Left renal pelvis (tissue), 4 donors: ENCODE results near the gene NACAD. TPM values are rescaled to one million over a fixed set of nuclear protein-coding genes. Genes with fewer than 3 reads are reported as not detected.
"Not testable (repeated sequence)": the region's sequence is repeated elsewhere in the genome, so short reads cannot be mapped to it uniquely, and the experiment has no call there.

Experiments
- DNase-seq, 4 donors: peaks; one replicate each; pipeline ENCODE4 v3.0.0-alpha.2; 2013; ENCODE audit warnings: low read depth in 4 of 4, low spot score in 3 of 4
- polyA plus RNA-seq, 4 donors: library from polyadenylated mRNA; unstranded; fragments of 120-200 nt; gene quantifications; one replicate each; pipeline ENCODE4 v1.2.1, GENCODE V29; 2013; ENCODE audit not compliant: insufficient read length in 4 of 4

Gene NACAD
- polyA plus RNA-seq, 4 donors: 8.5 to 10.0 (median 9.0) TPM

DNA sequence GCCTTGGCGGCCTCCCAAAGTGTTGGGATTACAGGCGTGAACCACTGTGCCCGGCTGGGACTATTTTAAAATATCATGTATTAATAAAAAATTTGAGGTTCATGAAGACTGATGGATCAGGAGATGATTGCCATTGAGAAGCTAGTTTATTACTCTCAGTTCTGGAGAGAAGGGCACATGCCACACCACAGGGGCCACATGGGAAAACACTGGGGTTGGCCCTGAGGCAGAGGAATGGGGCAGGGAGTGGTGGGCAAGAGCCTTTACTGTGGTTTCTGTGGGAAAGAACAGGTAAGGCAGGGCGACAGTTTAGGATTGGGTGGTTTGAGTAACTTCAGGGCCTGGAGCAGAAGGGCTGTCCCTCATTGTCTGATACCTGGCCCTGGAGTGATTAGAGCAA lies 29.5 kb upstream of the NACAD start:
- no peak for DNase-seq

DNA sequence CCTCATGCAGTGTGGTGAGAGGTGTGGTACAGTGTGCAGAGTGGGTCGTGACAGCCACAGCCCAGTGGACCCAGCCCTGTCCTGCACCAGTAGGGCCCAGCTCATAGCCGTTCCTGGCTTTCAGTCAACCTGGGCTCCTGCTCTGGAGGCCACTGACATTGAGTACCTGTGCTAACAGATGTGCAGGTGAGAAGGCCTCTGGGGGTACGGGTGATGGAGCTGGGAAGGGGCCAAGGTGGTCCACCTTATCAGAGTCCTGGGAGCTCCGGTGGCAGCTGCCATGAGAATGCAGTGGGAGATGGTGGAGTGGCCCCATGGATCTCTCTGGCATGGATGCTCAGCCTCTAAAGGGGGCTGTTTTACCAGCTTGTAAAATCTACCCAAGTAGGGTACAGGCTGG lies 28.8 kb upstream of the NACAD start:
- DNase-seq: no peak

DNA sequence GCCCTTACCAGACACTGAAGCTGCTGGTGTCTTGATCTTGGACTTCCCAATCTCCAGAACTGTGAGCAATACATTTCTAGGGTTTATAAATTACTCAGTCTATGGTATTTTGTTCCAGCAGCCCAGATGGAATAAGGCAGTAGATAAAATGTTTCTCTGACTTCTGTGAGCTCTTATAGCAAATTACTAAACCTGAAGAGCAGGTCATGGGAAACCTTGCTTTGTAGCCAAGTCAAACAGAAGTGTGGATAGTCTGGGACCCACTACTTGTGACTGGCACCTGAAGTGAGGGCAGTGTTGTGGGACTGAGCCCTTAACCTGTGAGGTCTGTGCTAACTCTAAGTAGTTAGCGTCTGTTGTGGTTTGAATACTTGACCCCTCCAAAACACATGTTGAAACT lies 27.3 kb upstream of the NACAD start:
- DNase-seq: no peak

DNA sequence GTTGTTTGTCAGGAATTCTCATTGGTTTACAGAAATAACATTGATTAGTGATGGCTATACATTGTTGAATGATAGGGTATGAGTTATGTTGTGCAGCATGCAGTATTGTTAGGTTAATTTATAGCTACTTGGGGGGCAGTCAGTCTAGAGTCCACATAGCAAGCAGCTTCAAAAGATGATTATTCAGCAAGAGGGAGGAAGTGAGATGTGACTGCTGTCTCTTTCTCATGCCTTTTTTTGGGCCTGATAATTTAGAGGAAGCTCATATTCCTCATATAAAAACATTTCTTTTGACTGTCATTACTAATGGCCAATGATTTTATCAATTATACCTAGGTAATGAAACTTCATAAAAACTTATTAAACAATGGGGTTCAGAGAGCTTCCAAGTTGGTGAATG lies 26.2 kb upstream of the NACAD start:
- DNase-seq: no peak

DNA sequence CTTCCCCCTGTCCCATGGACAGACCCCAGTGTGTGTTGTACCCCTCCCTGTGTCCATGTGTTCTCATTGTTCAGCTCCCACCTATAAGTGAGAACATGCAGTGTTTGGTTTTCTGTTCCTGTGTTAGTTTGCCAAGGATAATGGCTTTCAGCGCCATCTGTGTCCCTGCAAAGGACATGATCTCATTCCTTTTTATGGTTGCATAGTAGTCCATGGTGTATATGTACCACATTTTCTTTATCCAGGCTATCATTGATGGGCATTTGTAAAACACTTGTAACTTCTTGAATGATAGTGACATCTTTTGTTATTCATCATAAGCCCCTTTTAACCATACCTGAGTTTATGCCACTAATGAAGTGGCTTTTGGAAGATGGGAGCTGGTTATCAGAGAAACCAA lies 25.5 kb upstream of the NACAD start:
- DNase-seq: not testable (repeated sequence)

DNA sequence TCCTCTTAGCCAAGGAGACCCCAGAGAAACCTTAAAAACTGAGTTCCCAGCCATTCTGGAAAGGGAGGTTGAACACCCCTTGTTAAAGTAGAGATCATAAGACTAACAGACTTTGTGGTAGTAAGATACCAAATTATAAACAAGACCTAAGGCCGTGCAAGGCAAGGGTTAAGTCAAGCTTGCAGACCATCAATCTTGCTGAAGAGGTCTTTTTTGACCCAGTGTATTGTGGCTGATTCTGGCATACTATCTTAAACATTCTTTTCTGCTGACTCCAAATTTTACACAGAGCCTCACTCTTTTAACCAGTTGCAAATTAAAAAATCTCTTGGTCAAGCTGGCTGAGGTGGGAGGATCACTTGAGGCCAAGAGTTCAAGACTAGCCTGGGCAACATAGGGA lies 23.9 kb upstream of the NACAD start:
- DNase-seq: no peak

DNA sequence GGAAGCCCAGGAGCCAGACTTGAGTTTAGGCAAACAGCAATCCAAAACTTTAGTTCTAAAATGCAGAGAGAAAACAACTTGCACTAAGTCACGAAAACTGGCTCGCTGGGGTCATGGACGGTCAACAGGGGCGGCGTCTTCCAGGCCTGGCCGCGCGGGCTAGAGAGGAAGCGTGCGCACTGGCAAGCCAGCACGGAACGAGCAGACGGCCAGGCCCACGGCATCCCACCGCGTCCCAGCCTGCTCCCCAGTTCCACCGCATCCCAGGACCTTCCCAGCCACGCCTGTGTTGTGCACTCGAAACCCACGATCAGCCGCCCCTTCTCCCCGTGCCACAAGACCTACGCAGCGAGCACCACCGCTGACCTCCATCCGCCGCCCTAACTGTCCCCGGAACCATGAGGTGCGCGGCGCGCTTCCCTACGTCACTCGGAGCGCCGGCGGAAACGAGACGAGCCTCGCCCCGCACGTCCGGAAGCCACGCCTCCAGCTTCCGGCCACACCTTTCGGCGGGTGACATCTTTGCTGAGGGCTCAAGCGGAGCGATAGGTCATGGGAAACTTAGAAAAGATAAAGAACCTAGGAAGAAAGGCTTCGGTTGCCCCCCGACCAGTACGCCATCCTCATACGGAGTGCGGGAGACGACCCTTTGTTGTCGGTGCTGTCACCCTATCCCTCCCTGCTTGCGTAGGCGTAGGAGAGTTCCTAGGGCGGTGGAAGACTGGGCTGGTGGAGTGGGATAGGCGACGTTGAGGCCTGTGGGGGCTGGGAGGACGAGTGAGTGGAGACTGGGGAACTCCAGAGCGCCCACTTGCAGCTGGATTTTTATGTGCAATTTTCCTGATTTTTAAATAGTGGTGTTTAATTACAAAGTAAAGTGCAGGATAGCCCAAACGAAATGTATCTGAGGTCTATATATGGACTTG lies 22.8 kb upstream of the NACAD start, which contains the start of gene TBRG4:
TSS of gene TBRG4 (minus strand) at position 400 of the 926 bp plus-strand sequence. CDS start 2,460 bp downstream, outside the sequence.
- DNase-seq: peak; percentile 89 to 95 (median 92)

DNA sequence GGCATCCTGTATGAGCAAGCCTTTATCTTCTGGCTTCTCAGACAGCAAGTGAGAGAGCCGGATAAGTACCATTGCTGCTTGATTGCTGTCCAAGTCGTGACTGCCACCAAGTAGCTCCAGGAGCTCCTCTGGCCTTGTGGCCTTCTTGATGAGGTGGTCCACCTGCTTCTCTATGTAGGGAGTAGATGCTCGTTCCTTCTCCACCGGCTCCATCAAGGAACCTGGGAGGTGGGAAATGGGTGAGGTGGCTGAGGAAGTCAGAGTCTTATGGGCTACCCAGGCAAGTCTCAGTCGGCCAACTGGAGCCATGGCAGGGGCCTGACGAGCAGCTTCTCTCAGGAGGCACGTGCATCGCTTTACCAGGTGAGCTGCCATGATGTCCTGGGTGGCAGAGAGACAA lies 20.1 kb upstream of the NACAD start:
- DNase-seq: no peak

DNA sequence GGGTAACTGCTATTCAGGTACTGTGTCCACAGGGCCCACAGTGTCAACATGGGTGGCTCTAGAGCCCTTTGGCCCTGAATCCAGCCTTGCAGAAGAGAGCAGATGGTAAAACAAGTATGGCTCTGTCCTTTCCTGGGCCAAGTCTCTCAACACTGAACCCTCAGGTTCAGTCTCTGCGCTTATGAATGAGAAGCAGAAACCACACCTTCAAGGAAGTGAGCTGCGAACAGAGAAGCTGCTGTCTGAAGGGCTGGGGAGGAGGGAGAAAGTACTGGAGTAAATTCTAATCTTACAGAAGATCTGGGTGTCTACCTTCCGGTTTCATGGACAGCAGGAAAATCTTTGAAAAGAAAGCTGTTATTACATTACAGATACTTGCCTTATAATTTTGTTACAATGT lies 18.6 kb upstream of the NACAD start:
- DNase-seq: no peak

DNA sequence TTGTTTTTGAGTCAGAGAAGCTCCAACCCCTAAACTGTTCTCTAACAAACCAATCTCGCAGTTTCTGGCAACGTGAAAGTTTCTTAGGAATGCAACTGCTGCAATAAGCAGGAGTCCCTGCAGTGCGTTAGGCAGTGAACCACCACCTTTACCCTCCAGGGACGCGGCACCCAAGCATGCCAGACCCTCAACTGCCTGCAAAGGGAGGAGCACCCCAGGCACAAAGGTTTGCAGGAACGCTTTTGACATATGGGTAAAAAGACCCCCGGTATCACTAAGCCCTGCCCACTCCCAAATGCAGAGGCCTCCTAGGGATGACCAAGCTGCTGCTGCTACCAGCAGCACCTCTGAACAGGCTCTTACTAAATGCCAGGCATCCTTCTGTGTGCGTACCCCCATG lies 18.1 kb upstream of the NACAD start:
- DNase-seq: no peak

DNA sequence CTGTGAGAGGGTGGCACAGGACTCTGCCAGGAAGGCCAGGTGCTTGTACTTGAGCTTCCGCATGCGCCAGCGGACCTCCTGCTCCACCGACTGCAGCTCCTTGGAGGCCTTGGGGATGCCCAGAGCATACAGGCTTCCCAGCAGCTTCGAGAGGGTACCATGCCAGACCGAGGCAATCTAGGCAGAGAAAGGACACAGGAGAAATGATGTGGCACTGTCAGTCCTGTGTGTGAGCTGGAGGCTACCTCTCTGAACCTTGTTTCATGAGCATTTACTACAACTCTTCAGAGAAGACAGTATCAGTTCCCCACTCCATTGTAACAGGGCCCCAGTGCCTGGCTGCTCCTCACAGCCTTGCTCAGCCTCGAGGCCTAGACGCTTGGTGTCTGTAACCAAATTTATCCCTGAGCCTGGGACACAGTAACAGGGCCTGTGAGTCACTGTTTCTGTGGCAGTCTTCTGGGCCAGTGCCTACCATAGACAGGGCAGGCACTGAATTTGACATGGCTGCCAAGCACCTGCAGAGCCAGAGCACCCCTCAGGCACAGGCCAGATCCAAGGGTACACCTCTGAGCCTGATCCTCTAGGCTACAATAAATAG lies 16.9 kb upstream of the NACAD start:
- no peak for DNase-seq

DNA sequence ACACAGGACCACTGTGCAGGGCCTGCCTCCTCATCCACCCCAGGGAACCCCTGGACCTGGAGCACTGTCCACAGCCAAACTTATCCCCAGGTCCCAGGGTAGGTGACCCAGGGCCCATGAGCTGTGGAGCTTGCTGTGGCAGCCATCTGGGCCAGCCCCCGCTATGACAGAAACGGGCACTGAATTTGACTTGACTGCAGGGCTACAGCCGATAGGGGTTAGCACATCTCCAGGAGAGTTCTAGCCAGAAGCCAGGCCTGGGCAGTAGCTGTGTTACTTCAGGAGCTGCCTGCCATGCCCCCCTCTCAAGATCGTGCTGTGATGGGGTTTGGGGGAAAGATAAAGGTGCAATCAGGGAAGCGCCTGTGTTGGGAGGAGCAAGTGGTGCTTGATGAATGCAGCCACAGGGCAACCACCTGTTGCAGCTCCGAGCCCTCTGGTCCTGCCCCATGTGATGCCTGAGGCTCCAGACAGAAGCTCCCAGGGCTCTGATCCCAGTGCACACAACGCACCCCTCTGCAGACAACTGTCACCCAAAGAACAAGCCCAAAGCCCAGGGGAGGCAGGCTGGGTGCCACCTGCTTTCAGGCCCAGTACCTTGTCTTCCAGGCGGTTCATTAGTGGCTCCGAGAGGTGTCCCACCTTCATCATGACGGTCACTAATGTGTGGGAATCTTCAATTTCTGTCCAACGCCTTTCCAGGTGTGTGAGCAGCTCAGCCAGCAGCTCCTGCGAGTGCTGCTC lies 16.2 kb upstream of the NACAD start:
- no peak for DNase-seq

DNA sequence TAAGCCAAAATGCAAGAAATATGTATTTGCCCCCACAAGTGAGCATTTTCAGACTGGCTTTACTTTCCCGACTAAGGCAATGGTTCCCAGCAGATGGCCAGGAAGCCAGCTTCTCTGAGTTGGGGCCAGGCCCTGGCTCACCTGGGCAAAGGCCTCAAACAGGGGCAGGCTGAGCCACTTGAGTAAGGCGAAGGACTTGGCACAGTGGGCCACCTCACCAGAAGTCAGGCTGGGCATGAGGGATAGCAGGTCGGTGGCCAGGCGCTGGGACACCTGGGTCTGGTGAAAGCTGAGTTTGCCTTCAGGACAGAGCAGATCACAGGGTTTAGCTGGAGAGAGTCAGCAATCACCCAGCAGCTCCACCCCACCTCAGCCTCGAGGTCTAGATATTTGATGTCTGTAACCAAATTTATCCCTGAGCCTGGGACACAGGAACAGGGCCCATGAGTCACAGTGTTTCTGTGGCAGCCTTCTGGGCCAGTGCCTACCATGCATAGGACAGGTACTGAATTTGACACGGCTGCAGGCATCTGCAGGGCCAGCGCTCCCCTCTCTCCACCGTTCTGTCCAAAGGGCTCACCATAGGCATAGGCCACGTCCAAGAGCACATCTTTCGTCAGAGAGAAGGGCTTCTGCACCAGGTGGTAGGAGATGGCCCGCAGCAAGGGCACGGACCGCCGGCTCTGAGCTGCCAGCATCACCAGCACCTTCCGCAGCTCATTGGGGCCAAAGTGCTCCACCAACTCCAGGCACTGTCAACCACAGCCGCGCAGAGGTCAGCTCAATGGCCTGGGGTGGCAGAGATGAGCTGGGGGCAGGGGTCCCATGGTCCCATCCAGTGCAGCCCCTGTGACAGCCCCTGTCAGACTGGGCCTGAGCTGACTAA lies 15.4 kb upstream of the NACAD start:
- DNase-seq: no peak

DNA sequence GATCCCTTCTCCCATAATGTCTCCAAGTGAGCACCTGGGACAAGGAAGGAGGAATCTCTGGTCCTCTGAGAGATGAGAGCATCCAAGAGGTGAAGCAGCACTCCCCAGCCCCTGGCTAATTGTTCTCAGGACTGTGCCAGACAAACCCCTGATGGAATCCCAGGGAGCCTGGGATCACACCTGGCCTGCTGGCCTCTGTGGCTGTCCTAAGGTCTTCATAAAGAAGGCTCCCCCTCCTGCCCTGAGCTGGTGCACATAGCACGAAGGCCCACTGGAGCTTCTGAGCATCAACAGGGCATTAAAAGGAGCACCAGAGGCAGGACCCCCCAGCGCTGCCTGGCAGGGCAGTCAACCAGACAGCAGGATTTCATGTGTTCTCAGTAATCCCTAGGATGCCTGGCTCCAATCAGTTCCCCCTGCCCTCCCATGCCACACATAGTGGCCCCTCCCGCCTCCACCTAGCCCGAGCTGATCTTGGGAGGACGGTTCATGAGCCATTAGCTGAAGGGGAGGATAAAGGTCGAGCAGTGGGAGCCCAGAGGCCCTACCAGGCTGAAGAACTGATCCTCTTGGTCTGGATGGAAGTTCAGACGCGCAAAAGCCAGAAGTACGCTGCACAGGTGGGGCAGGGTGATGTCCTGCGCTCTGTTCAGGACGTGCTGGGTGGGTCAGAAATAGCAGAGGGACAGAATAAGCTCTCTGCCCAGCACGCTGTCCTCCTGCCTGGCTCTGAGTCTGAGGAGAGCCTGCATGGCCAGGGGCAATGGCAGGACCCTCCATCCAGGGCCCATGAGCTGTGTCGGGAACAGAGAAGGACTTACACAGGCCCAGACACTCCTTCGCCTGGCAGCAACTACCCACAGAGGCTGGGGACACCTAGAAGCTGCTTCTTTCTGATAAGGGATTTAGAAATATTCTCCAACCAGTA lies 14.3 kb upstream of the NACAD start:
- DNase-seq: no peak

DNA sequence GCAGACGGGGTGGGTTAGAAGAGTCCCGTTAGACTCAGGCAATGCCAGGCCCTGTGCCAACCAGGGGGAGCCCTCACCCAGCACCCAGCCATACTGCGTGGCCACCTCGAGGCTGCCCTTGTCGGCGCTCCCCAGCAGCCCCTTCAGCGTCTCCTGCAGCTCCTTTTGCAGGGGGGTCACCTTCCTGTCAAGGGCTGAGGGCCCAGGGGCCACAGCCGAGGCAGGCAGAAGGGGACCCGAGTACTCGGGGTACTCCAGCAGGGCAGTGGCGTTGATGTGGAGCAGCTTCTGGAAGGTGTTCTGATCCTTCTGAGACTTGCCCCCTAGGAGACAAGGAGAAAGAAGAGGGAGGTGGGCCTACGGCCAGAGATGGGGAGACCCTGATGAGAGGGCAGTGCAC lies 13.0 kb upstream of the NACAD start:
- no peak for DNase-seq

DNA sequence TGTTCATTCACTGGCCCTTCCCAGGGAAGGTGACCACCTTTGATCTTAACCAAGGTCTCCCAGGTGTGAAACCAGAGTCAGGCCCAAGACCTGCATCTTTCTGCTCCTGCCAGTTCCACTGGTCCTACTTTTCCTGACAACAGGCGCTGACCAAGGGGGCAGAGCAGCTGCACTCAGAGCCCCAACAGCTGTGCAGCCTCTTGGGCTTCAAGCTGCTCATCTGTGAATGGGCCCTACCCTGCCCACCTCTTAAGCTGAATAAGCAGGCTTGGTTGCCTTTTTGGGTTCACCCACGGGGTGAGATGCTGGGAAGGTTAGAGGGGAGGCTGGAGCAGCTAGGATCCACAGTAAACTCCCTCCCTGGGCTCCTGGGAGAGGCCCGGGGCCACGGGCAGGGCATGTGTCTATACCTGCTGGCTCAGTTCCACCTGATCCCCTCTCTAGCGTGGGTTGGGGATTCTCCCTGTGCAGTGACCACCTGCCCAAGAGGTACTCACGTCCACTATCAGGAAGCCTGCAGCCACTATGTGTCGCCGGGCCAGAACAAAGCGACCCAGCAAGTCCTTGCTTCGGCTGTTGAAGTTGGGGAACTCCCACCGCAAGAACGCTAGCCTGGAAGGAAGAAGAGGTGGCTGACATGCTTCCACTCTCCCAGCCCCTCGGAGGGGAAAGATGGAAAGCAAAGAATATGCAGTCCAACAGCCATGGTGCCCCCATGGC lies 12.2 kb upstream of the NACAD start:
- no peak for DNase-seq

DNA sequence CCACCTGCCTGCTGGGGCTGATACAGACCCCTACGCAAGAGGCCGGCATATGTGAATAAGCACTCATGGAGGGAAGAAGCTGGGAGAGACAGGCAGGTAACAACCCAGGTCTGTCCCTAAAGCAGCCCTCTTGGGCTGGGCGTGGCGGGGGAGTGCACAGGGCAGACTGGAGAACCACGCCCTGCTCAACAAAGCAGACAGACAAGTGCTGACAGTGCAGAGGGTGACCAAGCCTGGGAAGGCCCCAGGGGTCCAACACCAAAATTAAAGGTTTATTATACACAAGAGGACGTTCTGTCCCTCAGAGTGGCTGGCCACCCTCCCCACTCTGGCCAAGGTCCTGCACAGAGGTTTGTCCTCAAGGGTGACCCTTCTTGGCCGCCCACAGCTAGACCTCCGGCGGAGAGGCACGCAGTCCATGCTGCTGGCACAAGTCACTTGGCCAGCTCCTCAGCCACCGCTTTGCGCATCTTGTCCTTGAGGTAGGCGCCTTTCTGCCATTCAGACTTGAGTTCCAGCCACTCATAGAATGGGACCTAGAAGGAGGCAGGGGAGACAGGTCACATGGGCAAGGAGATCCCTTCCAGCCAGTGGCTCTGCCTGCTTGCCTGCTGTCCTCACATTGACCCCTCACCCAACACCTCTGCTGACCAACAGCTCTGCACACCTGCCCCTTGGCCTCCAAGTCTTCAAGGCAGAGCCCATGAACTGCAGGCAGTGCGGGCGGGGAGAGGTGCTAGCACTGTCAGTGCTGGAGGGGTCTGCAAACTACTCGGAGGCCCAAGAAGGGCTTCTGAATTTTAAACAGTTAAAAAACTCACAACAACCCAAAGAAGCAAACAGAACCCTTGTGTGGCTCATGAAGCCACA lies 11.4 kb upstream of the NACAD start:
- no peak for DNase-seq
